ENCODE measurements around the gene TPX2.
"Not testable (repeated sequence)": the region's sequence is repeated elsewhere in the genome, so short reads cannot be mapped to it uniquely, and the experiment has no call there.

Gene TPX2

GRCh38 chr20:31814142-31814541 is 75.1 kb downstream of the TPX2 start:
- DNase-seq (ENCODE audit: low read depth): not testable (repeated sequence)

- no peak for DNase-seq (ENCODE audit: low read depth)
Measured at GRCh38 chr20:31815408-31816188, 76.5 kb downstream of the TPX2 start.

DNA sequence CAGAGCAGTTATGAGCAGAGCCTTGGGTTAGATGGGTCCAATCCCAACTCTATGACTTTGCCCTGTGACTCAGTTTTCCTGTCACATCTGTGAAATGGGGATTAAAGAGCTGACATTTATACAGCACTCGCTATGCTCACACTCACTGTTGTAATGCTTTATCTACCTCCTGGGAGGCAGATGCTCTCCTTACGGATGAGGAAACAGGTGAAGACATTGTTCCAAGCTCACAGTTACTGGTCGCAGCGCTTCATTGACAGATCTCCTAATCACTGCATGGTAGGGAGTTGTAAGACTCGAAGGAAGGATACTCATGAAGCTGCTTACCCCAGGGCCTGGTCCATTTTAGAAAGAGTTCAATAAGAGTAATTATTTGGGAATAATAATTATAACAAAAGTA is 77.1 kb downstream of the TPX2 start:
- DNase-seq (ENCODE audit: low read depth): no peak

DNA sequence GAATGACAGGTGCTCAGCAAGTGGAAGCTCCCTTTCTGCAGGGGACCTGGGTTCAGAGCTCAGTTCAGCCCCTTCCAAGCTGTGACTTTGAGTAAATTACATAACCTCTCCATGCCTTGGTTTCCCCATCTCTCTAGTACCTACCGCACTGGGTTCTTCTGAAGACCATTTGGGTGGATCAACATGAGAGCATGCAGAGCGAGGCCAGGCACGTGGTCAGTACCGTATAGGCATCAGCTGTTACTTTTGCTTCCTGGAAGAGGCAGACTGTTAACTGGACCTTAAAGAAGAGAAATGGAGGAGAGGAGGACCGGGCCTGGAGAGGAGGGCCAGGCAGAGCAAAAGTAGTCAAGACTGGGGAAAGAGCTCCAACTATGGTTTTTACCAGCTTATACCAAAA is 78.4 kb downstream of the TPX2 start:
- DNase-seq (ENCODE audit: low read depth): no peak

- no peak for DNase-seq (ENCODE audit: low read depth)
Measured at GRCh38 chr20:31818376-31818908, 79.4 kb downstream of the TPX2 start.

- DNase-seq (ENCODE audit: low read depth): no peak
Measured at GRCh38 chr20:31819083-31819784, 80.1 kb downstream of the TPX2 start, which contains the start of gene MYLK2. TSS of gene MYLK2 (plus strand) at chr20:31819356. CDS start at chr20:31819581, 225 bp downstream.

DNA sequence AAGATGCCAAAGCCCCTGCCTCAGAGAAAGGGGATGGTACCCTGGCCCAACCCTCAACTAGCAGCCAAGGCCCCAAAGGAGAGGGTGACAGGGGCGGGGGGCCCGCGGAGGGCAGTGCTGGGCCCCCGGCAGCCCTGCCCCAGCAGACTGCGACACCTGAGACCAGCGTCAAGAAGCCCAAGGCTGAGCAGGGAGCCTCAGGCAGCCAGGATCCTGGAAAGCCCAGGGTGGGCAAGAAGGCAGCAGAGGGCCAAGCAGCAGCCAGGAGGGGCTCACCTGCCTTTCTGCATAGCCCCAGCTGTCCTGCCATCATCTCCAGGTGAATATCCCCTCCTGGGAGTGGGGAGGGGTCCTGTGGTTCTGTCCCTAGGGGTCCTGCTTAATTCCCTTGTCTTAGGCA is 81.1 kb downstream of the TPX2 start:
- no peak for DNase-seq (ENCODE audit: low read depth)

GRCh38 chr20:31821427-31821826 is 82.3 kb downstream of the TPX2 start:
- DNase-seq (ENCODE audit: low read depth): no peak

- no peak for DNase-seq (ENCODE audit: low read depth)
Measured at GRCh38 chr20:31822421-31823330, 83.6 kb downstream of the TPX2 start.

DNA sequence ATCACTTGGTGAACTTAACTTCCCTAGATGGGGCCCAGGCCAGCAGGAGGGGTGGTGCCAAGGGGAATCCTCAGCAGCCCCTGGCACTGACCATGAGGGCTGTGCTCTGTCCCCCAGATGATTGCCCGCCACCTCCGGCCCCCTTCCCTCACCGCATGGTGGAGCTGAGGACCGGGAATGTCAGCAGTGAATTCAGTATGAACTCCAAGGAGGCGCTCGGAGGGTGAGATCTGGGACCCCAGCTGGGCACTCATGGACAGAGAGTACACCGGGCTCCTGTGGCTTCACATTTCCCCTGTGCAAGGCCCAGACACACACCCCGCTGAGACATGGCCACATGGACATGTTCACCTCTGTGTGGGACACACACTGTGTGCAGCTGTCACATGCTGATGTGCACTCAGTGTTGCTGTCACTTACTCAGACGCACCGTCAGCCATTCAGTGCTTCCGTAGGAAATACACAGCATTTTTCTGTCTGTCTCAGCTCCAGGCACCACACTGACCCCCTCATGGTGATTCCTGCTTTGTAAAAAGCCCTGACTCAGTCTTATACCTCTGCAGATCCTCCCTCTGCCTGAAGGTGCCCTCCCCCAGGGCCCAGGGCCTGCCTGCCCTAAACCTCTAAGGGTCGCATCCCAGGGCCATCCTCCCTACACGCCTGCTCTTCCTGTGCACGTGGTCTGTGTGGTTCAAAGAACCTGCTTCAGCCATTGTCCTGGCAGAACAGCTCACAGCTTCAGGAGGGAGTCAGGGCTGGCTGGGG is 84.5 kb downstream of the TPX2 start:
- no peak for DNase-seq (ENCODE audit: low read depth)

GRCh38 chr20:31824125-31824485 is 85.0 kb downstream of the TPX2 start:
- DNase-seq (ENCODE audit: low read depth): no peak

DNA sequence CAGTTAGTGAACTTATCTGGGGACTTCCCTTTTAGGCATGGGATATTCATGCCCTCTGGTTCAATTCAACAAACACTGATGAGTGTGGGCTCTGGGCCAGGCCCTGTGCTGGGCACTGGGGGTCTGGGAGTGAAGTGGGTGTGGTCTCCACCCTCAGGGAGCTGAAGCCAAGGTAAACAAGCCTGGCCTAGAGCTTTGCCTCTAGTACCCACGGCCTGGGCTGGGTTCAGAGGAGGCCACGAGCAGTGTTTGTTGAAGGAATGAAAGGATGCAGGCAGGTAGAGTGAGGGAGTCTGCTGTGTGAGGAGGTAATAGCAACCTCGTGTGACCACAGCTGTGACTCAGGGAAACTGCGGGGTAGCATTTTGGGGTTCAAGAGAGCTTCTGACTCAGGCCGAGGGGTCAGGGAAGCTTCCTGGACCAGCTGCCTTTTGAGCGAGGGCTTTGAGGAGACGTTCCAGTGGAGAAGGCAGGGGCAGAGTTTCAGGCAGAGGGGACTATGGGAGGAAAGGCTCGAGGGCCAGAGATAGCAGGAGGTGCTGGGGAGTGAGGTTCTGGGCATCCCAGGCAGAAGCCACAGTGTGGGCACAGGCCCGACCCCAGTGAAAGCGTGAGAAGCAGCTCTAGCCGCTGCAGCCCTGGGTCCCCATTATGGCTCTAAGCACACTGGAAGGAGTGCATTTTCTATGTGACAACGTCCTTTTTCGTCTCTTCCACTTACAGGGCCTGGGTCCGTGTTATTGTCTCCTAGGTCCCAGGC is 85.6 kb downstream of the TPX2 start:
- DNase-seq (ENCODE audit: low read depth): no peak

DNA sequence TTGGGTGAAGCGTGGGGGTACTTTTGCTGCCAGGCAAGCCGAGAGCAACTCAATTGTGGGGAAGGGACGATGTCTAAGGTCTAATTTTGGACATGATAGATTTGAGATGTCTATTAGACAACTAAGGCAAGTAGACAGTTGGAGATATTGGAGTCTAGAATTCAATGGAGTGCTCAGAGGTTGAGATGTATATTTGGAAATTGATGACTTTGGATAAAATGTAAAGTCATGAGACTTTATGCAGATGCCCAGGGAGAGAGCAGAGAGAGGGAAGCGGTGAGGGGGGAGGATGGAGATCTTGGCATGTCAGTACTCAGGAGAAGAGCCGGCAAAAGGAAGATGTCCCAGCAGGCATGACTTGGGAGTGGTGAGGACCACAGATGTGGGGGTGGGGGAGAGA is 87.0 kb downstream of the TPX2 start:
- DNase-seq (ENCODE audit: low read depth): no peak

DNA sequence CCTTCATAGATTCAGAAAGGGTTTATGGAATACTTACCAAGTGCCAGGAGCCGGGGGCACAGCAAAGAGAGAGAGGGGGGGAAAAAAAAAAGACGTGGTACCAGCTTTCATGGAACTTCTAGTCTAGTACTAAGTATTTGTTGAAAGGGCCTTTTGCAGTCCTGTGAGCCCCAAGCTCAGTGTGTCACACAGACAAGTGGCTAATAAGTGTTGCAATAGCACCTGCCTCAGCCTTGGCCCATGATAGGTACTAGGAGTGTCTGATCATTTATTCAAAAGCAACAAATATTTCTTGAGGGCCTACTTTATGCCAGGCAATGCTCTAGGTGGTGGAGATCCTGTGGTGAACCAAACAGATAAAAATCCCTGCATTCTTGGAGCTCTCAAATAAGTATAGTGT is 88.0 kb downstream of the TPX2 start:
- no peak for DNase-seq (ENCODE audit: low read depth)

DNA sequence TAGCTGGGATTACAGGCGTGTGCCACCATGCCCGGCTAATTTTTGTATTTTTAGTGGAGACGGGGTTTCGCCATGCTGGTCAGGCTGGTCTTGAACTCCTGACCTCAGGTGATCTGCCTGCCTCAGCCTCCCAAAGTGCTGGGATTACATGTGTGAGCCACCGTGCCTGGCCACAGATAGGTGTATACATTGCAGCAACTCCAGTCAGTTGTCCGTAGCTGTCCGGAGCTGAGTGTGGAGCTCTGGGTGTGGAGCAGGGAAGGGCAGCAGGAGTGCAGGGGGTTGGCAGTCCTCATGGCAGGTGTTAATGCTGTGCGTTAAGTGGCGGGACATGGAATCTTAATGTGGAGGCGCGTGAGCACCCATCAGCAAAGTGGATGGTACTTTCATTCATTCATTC is 88.9 kb downstream of the TPX2 start:
- DNase-seq (ENCODE audit: low read depth): not testable (repeated sequence)

- DNase-seq (ENCODE audit: low read depth): no peak
Measured at GRCh38 chr20:31829731-31830130, 90.6 kb downstream of the TPX2 start.

- no peak for DNase-seq (ENCODE audit: low read depth)
Measured at GRCh38 chr20:31830406-31830981, 91.4 kb downstream of the TPX2 start.

GRCh38 chr20:31831211-31831610 is 92.1 kb downstream of the TPX2 start:
- DNase-seq (ENCODE audit: low read depth): no peak

GRCh38 chr20:31831771-31832306 is 92.7 kb downstream of the TPX2 start:
- DNase-seq (ENCODE audit: low read depth): no peak
